ENCODE data around the gene SF1.

- TF ChIP-seq CTCF (IDR thresholded peaks at IDR 0.05) (no peak), TEAD4 (IDR thresholded peaks at IDR 0.05; ENCODE audit: borderline replicate concordance, insufficient read depth) (no peak)
Observed at GRCh38 chr11:64719406-64719805, 58.9 kb downstream of the SF1 start.

All from SK-N-SH (cell line).